Loucy (cell line): ENCODE results near the gene OR8D1.

Source experiments
- H2AFZ ChIP-seq: fragments of 200-600 bp; sonication (generic); 2 replicates; pipeline ENCODE4 v1.6.0; 2016; ENCODE audit warnings: antibody characterized with exemption, mild to moderate bottlenecking, low read length, moderate library complexity
- H3F3A ChIP-seq: fragments of 200-600 bp; 2 replicates; pipeline ENCODE4 v1.6.0; 2016; ENCODE audit warnings: antibody characterized with exemption, low read depth, mild to moderate bottlenecking
- H3K27me3 ChIP-seq: fragments of 200-600 bp; sonication (generic); 2 replicates; pipeline ENCODE4 v1.6.1; 2014; ENCODE audit warnings: low read length, mild to moderate bottlenecking; ENCODE audit not compliant: insufficient read depth, poor library complexity, severe bottlenecking
- H3K36me3 ChIP-seq: fragments of 200-600 bp; sonication (generic); 2 replicates; pipeline ENCODE4 v1.6.1; 2016; ENCODE audit warnings: low read length; ENCODE audit not compliant: insufficient read depth
- H3K4me1 ChIP-seq: fragments of 200-600 bp; sonication (generic); 2 replicates; pipeline ENCODE4 v1.5.1; 2014; ENCODE audit warnings: low read length, mild to moderate bottlenecking; ENCODE audit not compliant: insufficient read depth, poor library complexity, severe bottlenecking
- H3K4me2 ChIP-seq: fragments of 200-600 bp; sonication (generic); 2 replicates; pipeline ENCODE4 v1.6.0; 2014; ENCODE audit warnings: antibody characterized with exemption, low read length, low read depth, mild to moderate bottlenecking; ENCODE audit not compliant: poor library complexity, severe bottlenecking
- H3K4me3 ChIP-seq: fragments of 200-600 bp; sonication (generic); 2 replicates; pipeline ENCODE4 v1.5.1; 2014; ENCODE audit warnings: low read length, mild to moderate bottlenecking, mixed read lengths; ENCODE audit not compliant: poor library complexity, severe bottlenecking
- H3K79me2 ChIP-seq: fragments of 200-600 bp; sonication (generic); 2 replicates; pipeline ENCODE4 v1.6.1; 2014; ENCODE audit warnings: low read length; ENCODE audit not compliant: insufficient read depth
- H3K9ac ChIP-seq: fragments of 200-600 bp; sonication (generic); 2 replicates; pipeline ENCODE4 v1.6.0; 2014; ENCODE audit warnings: mild to moderate bottlenecking, low read depth, low read length, moderate library complexity; ENCODE audit not compliant: poor library complexity, severe bottlenecking
- H3K9me2 ChIP-seq: fragments of 200-600 bp; sonication (generic); replicated peaks from 2 replicates; pipeline ENCODE4 v1.6.1; 2016; ENCODE audit warnings: low read depth, low read length, mixed read lengths
- H3K9me3 ChIP-seq: fragments of 200-600 bp; sonication (generic); 2 replicates; pipeline ENCODE4 v1.6.1; 2014; ENCODE audit warnings: mild to moderate bottlenecking, antibody characterized with exemption, low read length, low read depth; ENCODE audit not compliant: insufficient read depth
- H4K20me1 ChIP-seq: fragments of 200-600 bp; sonication (generic); 2 replicates; pipeline ENCODE4 v1.6.0; 2014; ENCODE audit warnings: antibody characterized with exemption, low read length, mild to moderate bottlenecking; ENCODE audit not compliant: insufficient read depth, poor library complexity, severe bottlenecking
- EZH2phosphoT487 ChIP-seq: fragments of 200-600 bp; IDR thresholded peaks from 2 replicates; pipeline ENCODE4 v1.6.1; 2018; ENCODE audit warnings: antibody characterized with exemption, mild to moderate bottlenecking, moderate library complexity, borderline replicate concordance
- TF ChIP-seq, protein P1 (sequence below): fragments of 200-600 bp; sonication (generic); conservative IDR thresholded peaks from 2 replicates; pipeline ENCODE4 v1.5.1; 2014; ENCODE audit warnings: mild to moderate bottlenecking, antibody characterized with exemption, low read length

Gene OR8D1

GRCh38 chr11:124322356-124322755 is 8.6 kb upstream of the OR8D1 start:
- H3F3A ChIP-seq, result no peaks in the 10 kb centered on the region
- no peaks in the 10 kb centered on the region for H3K79me2 ChIP-seq
- no peak overlapping the region for H2AFZ ChIP-seq
- no peak overlapping the region for H3K4me2 ChIP-seq
- H3K9ac ChIP-seq, result no peak overlapping the region
- no peak for TF ChIP-seq EZH2phosphoT487
- TF ChIP-seq, protein P1, sequence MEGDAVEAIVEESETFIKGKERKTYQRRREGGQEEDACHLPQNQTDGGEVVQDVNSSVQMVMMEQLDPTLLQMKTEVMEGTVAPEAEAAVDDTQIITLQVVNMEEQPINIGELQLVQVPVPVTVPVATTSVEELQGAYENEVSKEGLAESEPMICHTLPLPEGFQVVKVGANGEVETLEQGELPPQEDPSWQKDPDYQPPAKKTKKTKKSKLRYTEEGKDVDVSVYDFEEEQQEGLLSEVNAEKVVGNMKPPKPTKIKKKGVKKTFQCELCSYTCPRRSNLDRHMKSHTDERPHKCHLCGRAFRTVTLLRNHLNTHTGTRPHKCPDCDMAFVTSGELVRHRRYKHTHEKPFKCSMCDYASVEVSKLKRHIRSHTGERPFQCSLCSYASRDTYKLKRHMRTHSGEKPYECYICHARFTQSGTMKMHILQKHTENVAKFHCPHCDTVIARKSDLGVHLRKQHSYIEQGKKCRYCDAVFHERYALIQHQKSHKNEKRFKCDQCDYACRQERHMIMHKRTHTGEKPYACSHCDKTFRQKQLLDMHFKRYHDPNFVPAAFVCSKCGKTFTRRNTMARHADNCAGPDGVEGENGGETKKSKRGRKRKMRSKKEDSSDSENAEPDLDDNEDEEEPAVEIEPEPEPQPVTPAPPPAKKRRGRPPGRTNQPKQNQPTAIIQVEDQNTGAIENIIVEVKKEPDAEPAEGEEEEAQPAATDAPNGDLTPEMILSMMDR, result no peak
- 0 out of 2 replicates have a peak, but pooled peaks cover 3% of the 10 kb centered on the region for H3K9me2 ChIP-seq
- H3K27me3 ChIP-seq, result no peaks in the 10 kb centered on the region
- no peaks in the 10 kb centered on the region for H4K20me1 ChIP-seq
- H3K36me3 ChIP-seq, result no peaks in the 10 kb centered on the region
- H3K4me1 ChIP-seq, result no peaks in the 10 kb centered on the region
- H3K9me3 ChIP-seq, result no peaks in the 10 kb centered on the region
- H3K4me3 ChIP-seq, result no peak overlapping the region

GRCh38 chr11:124320097-124320496 is 6.3 kb upstream of the OR8D1 start, which contains the start of gene OR8D2:
TSS of gene OR8D2 (minus strand) at chr11:124320197. CDS start at chr11:124320197, 0 bp downstream.
- 0 out of 2 replicates have a peak, but pooled peaks cover 3% of the 10 kb centered on the region for H3K9me2 ChIP-seq
- no peaks in the 10 kb centered on the region for H3K9me3 ChIP-seq
- H3K36me3 ChIP-seq, result no peaks in the 10 kb centered on the region
- no peak within 1 kb of the TSS for H3K4me2 ChIP-seq
- no peaks in the 10 kb centered on the region for H4K20me1 ChIP-seq
- no peak for TF ChIP-seq EZH2phosphoT487
- TF ChIP-seq, protein P1, result no peak
- H3F3A ChIP-seq, result no peaks in the 10 kb centered on the region
- no peak within 1 kb of the TSS for H3K4me3 ChIP-seq
- H2AFZ ChIP-seq, result no peak within 1 kb of the TSS
- H3K4me1 ChIP-seq, result no peaks in the 10 kb centered on the region
- no peaks in the 10 kb centered on the region for H3K79me2 ChIP-seq
- no peaks in the 10 kb centered on the region for H3K27me3 ChIP-seq
- no peak within 1 kb of the TSS for H3K9ac ChIP-seq

GRCh38 chr11:124315052-124315451 is 1.3 kb upstream of the OR8D1 start:
- H3K79me2 ChIP-seq, result no peaks in the 10 kb centered on the region
- H3K4me1 ChIP-seq, result no peaks in the 10 kb centered on the region
- H3K9me2 ChIP-seq, result 0 out of 2 replicates have a peak, but pooled peaks cover 3% of the 10 kb centered on the region
- H3K4me2 ChIP-seq, result no peak overlapping the region
- no peaks in the 10 kb centered on the region for H4K20me1 ChIP-seq
- no peak overlapping the region for H3K4me3 ChIP-seq
- H3K9ac ChIP-seq, result no peak overlapping the region
- H3K9me3 ChIP-seq, result no peaks in the 10 kb centered on the region
- no peaks in the 10 kb centered on the region for H3K27me3 ChIP-seq
- H3K36me3 ChIP-seq, result no peaks in the 10 kb centered on the region
- no peaks in the 10 kb centered on the region for H3F3A ChIP-seq
- TF ChIP-seq, protein P1, result no peak
- TF ChIP-seq EZH2phosphoT487, result no peak
- H2AFZ ChIP-seq, result no peak overlapping the region
